22Rv1 (cell line): ENCODE data around the gene ZNF396.

ENCODE experiments used
- ZFX ChIP-seq: fragments of 450-650 bp; IDR thresholded peaks from 2 replicates; pipeline ENCODE4 v1.6.1; 2017; ENCODE audit warnings: antibody characterized with exemption, borderline replicate concordance
- TF ChIP-seq, protein P1 (sequence below): fragments of 450-650 bp; IDR thresholded peaks from 2 replicates; pipeline ENCODE4 v1.5.1; 2017; ENCODE audit warnings: mild to moderate bottlenecking

DNA sequence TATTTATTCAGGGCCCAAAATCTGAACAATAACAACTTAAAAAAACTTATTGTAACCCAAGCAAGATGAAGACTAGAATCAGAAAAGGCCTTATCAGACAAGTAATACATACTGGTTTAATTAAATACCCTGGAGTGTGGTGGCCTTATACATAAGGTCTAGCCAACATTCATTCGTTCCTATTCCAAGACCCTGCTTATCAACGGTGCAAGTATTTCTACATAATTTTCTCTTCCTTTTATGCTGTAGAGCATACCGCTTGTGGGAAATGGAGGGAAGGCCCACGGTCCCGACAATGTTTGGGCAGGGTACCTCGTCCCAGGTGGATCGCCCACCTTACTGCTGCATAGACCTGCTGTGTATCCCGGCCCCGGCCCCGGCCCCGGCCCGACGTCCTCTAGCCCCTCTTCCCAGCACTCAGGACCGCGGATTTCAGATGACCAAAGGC, 33.6 kb downstream of the ZNF396 start:
- TF ChIP-seq, protein P1, sequence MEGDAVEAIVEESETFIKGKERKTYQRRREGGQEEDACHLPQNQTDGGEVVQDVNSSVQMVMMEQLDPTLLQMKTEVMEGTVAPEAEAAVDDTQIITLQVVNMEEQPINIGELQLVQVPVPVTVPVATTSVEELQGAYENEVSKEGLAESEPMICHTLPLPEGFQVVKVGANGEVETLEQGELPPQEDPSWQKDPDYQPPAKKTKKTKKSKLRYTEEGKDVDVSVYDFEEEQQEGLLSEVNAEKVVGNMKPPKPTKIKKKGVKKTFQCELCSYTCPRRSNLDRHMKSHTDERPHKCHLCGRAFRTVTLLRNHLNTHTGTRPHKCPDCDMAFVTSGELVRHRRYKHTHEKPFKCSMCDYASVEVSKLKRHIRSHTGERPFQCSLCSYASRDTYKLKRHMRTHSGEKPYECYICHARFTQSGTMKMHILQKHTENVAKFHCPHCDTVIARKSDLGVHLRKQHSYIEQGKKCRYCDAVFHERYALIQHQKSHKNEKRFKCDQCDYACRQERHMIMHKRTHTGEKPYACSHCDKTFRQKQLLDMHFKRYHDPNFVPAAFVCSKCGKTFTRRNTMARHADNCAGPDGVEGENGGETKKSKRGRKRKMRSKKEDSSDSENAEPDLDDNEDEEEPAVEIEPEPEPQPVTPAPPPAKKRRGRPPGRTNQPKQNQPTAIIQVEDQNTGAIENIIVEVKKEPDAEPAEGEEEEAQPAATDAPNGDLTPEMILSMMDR = no peak
- no peak for TF ChIP-seq ZFX
